Astrocyte (in vitro differentiated cells and primary cell): ENCODE measurements around the gene SUPT16H.

Source experiments
- CTCF ChIP-seq: IDR thresholded peaks from 2 replicates; pipeline ENCODE4 v1.5.1; 2011; ENCODE audit warnings: low read depth, mild to moderate bottlenecking, inconsistent platforms, low read length, moderate library complexity; ENCODE audit not compliant: insufficient read depth
- EZH2 ChIP-seq: IDR thresholded peaks from 2 replicates; pipeline ENCODE4 v1.6.1; 2012; ENCODE audit warnings: mild to moderate bottlenecking, low read length, inconsistent platforms; ENCODE audit not compliant: insufficient read depth

GRCh38 chr14:21322716-21323115 is 61.1 kb downstream of the SUPT16H start:
- TF ChIP-seq CTCF (no peak), EZH2 (no peak)
